Measurements from ENCODE around the gene NT5C2. TPM values are rescaled to one million over a fixed set of nuclear protein-coding genes. Genes with fewer than 3 reads are reported as not detected.

Gene NT5C2
- total and polyA plus RNA-seq, 5 donors = 23.3 to 46.1 (median 38.2) TPM

GRCh38 chr10:103086261-103086660 is 106.8 kb downstream of the NT5C2 start:
- ATAC-seq (no peak), DNase-seq (no peak)
- 85% methylated on average over 2 of the region's 2 CpGs for WGBS
- no peaks in the 10 kb centered on the region for H3K9me3 ChIP-seq (ENCODE audit: control insufficient read depth, low read length)
- H3K27me3 ChIP-seq (ENCODE audit: control insufficient read depth, insufficient read depth) = no peaks in the 10 kb centered on the region
- no peaks in the 10 kb centered on the region for H3K4me1 ChIP-seq (ENCODE audit: control insufficient read depth, insufficient read depth, low read length)
- intact Hi-C loops (cut with DNase I) = loop anchor here in 1 of 4 donors (10.0 kb wide), 1 partner anchor 159 kb away; the partner anchor contains the start of gene RPEL1
- H3K27ac ChIP-seq (ENCODE audit: low read length) = no peak overlapping the region
- H3K4me3 ChIP-seq (ENCODE audit: low read length) = no peak overlapping the region

GRCh38 chr10:103083977-103084320 is 109.1 kb downstream of the NT5C2 start:
- Histone ChIP-seq H3K9me3 (ENCODE audit: control insufficient read depth, low read length) (no peaks in the 10 kb centered on the region), H3K4me3 (ENCODE audit: low read length) (no peak overlapping the region), H3K27ac (ENCODE audit: low read length) (no peak overlapping the region), H3K4me1 (ENCODE audit: control insufficient read depth, insufficient read depth, low read length) (no peaks in the 10 kb centered on the region), H3K27me3 (ENCODE audit: control insufficient read depth, insufficient read depth) (no peaks in the 10 kb centered on the region)
- ATAC-seq (no peak), DNase-seq (no peak)
- intact Hi-C loops (cut with DNase I) = loop anchor here in 1 of 4 donors (10.0 kb wide), 1 partner anchor 161 kb away; the partner anchor contains the start of gene RPEL1
- WGBS = 87% methylated on average over 5 of the region's 5 CpGs

GRCh38 chr10:103083266-103083976 is 109.7 kb downstream of the NT5C2 start:
- H3K4me3 ChIP-seq (ENCODE audit: low read length) = no peak overlapping the region
- no peaks in the 10 kb centered on the region for H3K9me3 ChIP-seq (ENCODE audit: control insufficient read depth, low read length)
- no peak overlapping the region for H3K27ac ChIP-seq (ENCODE audit: low read length)
- H3K4me1 ChIP-seq (ENCODE audit: control insufficient read depth, insufficient read depth, low read length) = no peaks in the 10 kb centered on the region
- 95% methylated on average over 7 of the region's 7 CpGs for WGBS
- DNase-seq (no peak), ATAC-seq (peak in 1 of 2 donors; percentile 17)
- H3K27me3 ChIP-seq (ENCODE audit: control insufficient read depth, insufficient read depth) = no peaks in the 10 kb centered on the region
- intact Hi-C loops (cut with DNase I) = loop anchor here in 1 of 4 donors (10.0 kb wide), 1 partner anchor 161 kb away; the partner anchor contains the start of gene RPEL1

GRCh38 chr10:103082683-103083082 is 110.4 kb downstream of the NT5C2 start:
- ATAC-seq (no peak), DNase-seq (no peak)
- H3K9me3 ChIP-seq (ENCODE audit: control insufficient read depth, low read length) = no peaks in the 10 kb centered on the region
- no peak overlapping the region for H3K4me3 ChIP-seq (ENCODE audit: low read length)
- intact Hi-C loops (cut with DNase I) = loop anchor here in 1 of 4 donors (10.0 kb wide), 1 partner anchor 162 kb away; the partner anchor contains the start of gene RPEL1
- H3K27me3 ChIP-seq (ENCODE audit: control insufficient read depth, insufficient read depth) = no peaks in the 10 kb centered on the region
- no peaks in the 10 kb centered on the region for H3K4me1 ChIP-seq (ENCODE audit: control insufficient read depth, insufficient read depth, low read length)
- WGBS = 98% methylated on average over 1 of the region's 1 CpG
- H3K27ac ChIP-seq (ENCODE audit: low read length) = no peak overlapping the region

- no peaks in the 10 kb centered on the region for H3K9me3 ChIP-seq (ENCODE audit: control insufficient read depth, low read length)
- 92% methylated on average over 4 of the region's 4 CpGs for WGBS
- H3K4me1 ChIP-seq (ENCODE audit: control insufficient read depth, insufficient read depth, low read length) = no peaks in the 10 kb centered on the region
- intact Hi-C loops (cut with DNase I) = loop anchor here in 1 of 4 donors (10.0 kb wide), 1 partner anchor 164 kb away; the partner anchor contains the start of gene RPEL1
- no peaks in the 10 kb centered on the region for H3K27me3 ChIP-seq (ENCODE audit: control insufficient read depth, insufficient read depth)
- ATAC-seq = no peak
- no peak for DNase-seq
- H3K4me3 ChIP-seq (ENCODE audit: low read length) = no peak overlapping the region
- H3K27ac ChIP-seq (ENCODE audit: low read length) = no peak overlapping the region
These were observed 112.0 kb downstream of the NT5C2 start for GRCh38 chr10:103080891-103081581.

GRCh38 chr10:103079946-103080345 is 113.1 kb downstream of the NT5C2 start:
- ATAC-seq (no peak), DNase-seq (no peak)
- 87% methylated on average over 11 of the region's 11 CpGs for WGBS
- no peaks in the 10 kb centered on the region for H3K9me3 ChIP-seq (ENCODE audit: control insufficient read depth, low read length)
- H3K4me1 ChIP-seq (ENCODE audit: control insufficient read depth, insufficient read depth, low read length) = no peaks in the 10 kb centered on the region
- no peak overlapping the region for H3K27ac ChIP-seq (ENCODE audit: low read length)
- H3K27me3 ChIP-seq (ENCODE audit: control insufficient read depth, insufficient read depth) = no peaks in the 10 kb centered on the region
- intact Hi-C loops (cut with DNase I) = loop anchor here in 1 of 4 donors (10.0 kb wide), 2 partner anchors 165 to 245 kb away; partner anchors contain the start of genes CYP17A1 and RPEL1
- H3K4me3 ChIP-seq (ENCODE audit: low read length) = no peak overlapping the region

GRCh38 chr10:103079100-103079499 is 114.0 kb downstream of the NT5C2 start:
- no peak overlapping the region for H3K27ac ChIP-seq (ENCODE audit: low read length)
- WGBS = 96% methylated on average over 7 of the region's 7 CpGs
- no peak for ATAC-seq

GRCh38 chr10:103078676-103079075 is 114.4 kb downstream of the NT5C2 start:
- Histone ChIP-seq H3K27ac (ENCODE audit: low read length) (no peak overlapping the region), H3K4me1 (ENCODE audit: control insufficient read depth, insufficient read depth, low read length) (no peaks in the 10 kb centered on the region), H3K9me3 (ENCODE audit: control insufficient read depth, low read length) (no peaks in the 10 kb centered on the region), H3K27me3 (ENCODE audit: control insufficient read depth, insufficient read depth) (no peaks in the 10 kb centered on the region), H3K4me3 (ENCODE audit: low read length) (no peak overlapping the region)
- no peak for DNase-seq
- ATAC-seq = no peak
- intact Hi-C loops (cut with DNase I) = loop anchor here in 1 of 4 donors (10.0 kb wide), 1 partner anchor 244 kb away; the partner anchor contains the start of gene CYP17A1
- WGBS = 92% methylated on average over 14 of the region's 14 CpGs

More at GRCh38 chr10:103079100-103079499, 114.0 kb downstream of the NT5C2 start:
- intact Hi-C loops (cut with DNase I) = loop anchor here in 1 of 4 donors (10.0 kb wide), 1 partner anchor 244 kb away; the partner anchor contains the start of gene CYP17A1
- no peaks in the 10 kb centered on the region for H3K4me1 ChIP-seq (ENCODE audit: control insufficient read depth, insufficient read depth, low read length)
- no peaks in the 10 kb centered on the region for H3K27me3 ChIP-seq (ENCODE audit: control insufficient read depth, insufficient read depth)
- no peaks in the 10 kb centered on the region for H3K9me3 ChIP-seq (ENCODE audit: control insufficient read depth, low read length)
- no peak overlapping the region for H3K4me3 ChIP-seq (ENCODE audit: low read length)
- no peak for DNase-seq

- intact Hi-C loops (cut with DNase I) = loop anchor here in 1 of 4 donors (10.0 kb wide), 1 partner anchor 243 kb away; the partner anchor contains the start of gene CYP17A1
- no peak for DNase-seq
- peak in 1 of 2 donors; percentile 32 for ATAC-seq
- no peaks in the 10 kb centered on the region for H3K27me3 ChIP-seq (ENCODE audit: control insufficient read depth, insufficient read depth)
- WGBS = 82% methylated on average over 3 of the region's 3 CpGs
- H3K4me3 ChIP-seq (ENCODE audit: low read length) = no peak overlapping the region
- H3K4me1 ChIP-seq (ENCODE audit: control insufficient read depth, insufficient read depth, low read length) = no peaks in the 10 kb centered on the region
- no peaks in the 10 kb centered on the region for H3K9me3 ChIP-seq (ENCODE audit: control insufficient read depth, low read length)
- no peak overlapping the region for H3K27ac ChIP-seq (ENCODE audit: low read length)
These were observed 114.8 kb downstream of the NT5C2 start for GRCh38 chr10:103078309-103078615.

- peak in 1 of 2 donors; percentile 8 for ATAC-seq
These were observed 115.4 kb downstream of the NT5C2 start for GRCh38 chr10:103077491-103078308.

More at GRCh38 chr10:103077491-103078308, 115.4 kb downstream of the NT5C2 start:
- H3K4me3 ChIP-seq (ENCODE audit: low read length) = no peak overlapping the region
- no peaks in the 10 kb centered on the region for H3K4me1 ChIP-seq (ENCODE audit: control insufficient read depth, insufficient read depth, low read length)
- WGBS = 72% methylated on average over 16 of the region's 16 CpGs
- H3K27me3 ChIP-seq (ENCODE audit: control insufficient read depth, insufficient read depth) = no peaks in the 10 kb centered on the region
- no peaks in the 10 kb centered on the region for H3K9me3 ChIP-seq (ENCODE audit: control insufficient read depth, low read length)
- no peak for DNase-seq
- no peak overlapping the region for H3K27ac ChIP-seq (ENCODE audit: low read length)
- intact Hi-C loops (cut with DNase I) = loop anchor here in 1 of 4 donors (10.0 kb wide), 1 partner anchor 243 kb away; the partner anchor contains the start of gene CYP17A1

Measured in right cardiac atrium (tissue), 5 donors.